Liver (tissue), 9 donors: ENCODE results near the gene VPS13C. TPM values are rescaled to one million over a fixed set of nuclear protein-coding genes. Genes with fewer than 3 reads are reported as not detected.

Source experiments
- DNase-seq: peaks from one replicate; pipeline ENCODE4 v3.0.0-alpha.2; 2017; ENCODE audit warnings: low spot score
- H3K27ac ChIP-seq, 2 donors: one replicate each; pipeline ENCODE4 v1.7.0; 2013; ENCODE audit warnings: inconsistent platforms in 2 of 2, low read length in 2 of 2, control low read depth in 1 of 2, low read depth in 1 of 2, mild to moderate bottlenecking in 1 of 2
- H3K27me3 ChIP-seq, 4 donors: one replicate each; pipeline versions ENCODE4 v1.6.1 to v1.7.0; 2013; ENCODE audit warnings: low read length in 3 of 4, inconsistent platforms in 1 of 4, mild to moderate bottlenecking in 1 of 4, moderate library complexity in 1 of 4; ENCODE audit not compliant: control insufficient read depth in 4 of 4, insufficient read depth in 4 of 4
- H3K36me3 ChIP-seq, 4 donors: one replicate each; pipeline versions ENCODE4 v1.6.1 to v1.7.0; 2013; ENCODE audit warnings: low read length in 3 of 4, mild to moderate bottlenecking in 3 of 4, low read depth in 1 of 4, moderate library complexity in 1 of 4; ENCODE audit not compliant: control insufficient read depth in 4 of 4, insufficient read depth in 3 of 4
- H3K4me1 ChIP-seq, 4 donors: one replicate each; pipeline versions ENCODE4 v1.6.1 to v1.7.0; 2013; ENCODE audit warnings: low read length in 3 of 4, mild to moderate bottlenecking in 3 of 4, moderate library complexity in 1 of 4; ENCODE audit not compliant: control insufficient read depth in 4 of 4, insufficient read depth in 4 of 4
- H3K4me3 ChIP-seq, 3 donors: one replicate each; pipeline versions ENCODE4 v1.6.1 to v1.7.0; 2013; ENCODE audit warnings: low read length in 3 of 3, control low read depth in 1 of 3, low read depth in 1 of 3, mild to moderate bottlenecking in 1 of 3
- H3K9ac ChIP-seq, 2 donors: one replicate each; pipeline ENCODE4 v1.7.0; 2013; ENCODE audit warnings: low read length in 2 of 2, mild to moderate bottlenecking in 2 of 2, moderate library complexity in 2 of 2, control low read depth in 1 of 2, low read depth in 1 of 2
- H3K9me3 ChIP-seq, 4 donors: one replicate each; pipeline versions ENCODE4 v1.6.1 to v1.7.0; 2013; ENCODE audit warnings: low read length in 3 of 4; ENCODE audit not compliant: control insufficient read depth in 4 of 4
- EGR1 ChIP-seq, 2 donors: IDR thresholded peaks; 2 replicates each; pipeline ENCODE4 v1.6.1; 2016 to 2018; ENCODE audit warnings: antibody characterized with exemption in 2 of 2, low read depth in 2 of 2
- FOXA2 ChIP-seq: IDR thresholded peaks from 2 replicates; pipeline ENCODE4 v1.6.1; 2016; ENCODE audit warnings: antibody characterized with exemption
- GABPA ChIP-seq, 2 donors: IDR thresholded peaks in 1 of 2; conservative IDR thresholded peaks in 1 of 2; 2 replicates each; pipeline ENCODE4 v1.6.1; 2016; ENCODE audit warnings: antibody characterized with exemption in 2 of 2, mild to moderate bottlenecking in 1 of 2, moderate library complexity in 1 of 2
- HNF4A ChIP-seq, 2 donors: conservative IDR thresholded peaks; 2 replicates each; pipeline ENCODE4 v1.6.1; 2016; ENCODE audit warnings: antibody characterized with exemption in 2 of 2, mild to moderate bottlenecking in 2 of 2
- HNF4G ChIP-seq: IDR thresholded peaks from 2 replicates; pipeline ENCODE4 v1.6.1; 2016; ENCODE audit warnings: antibody characterized with exemption
- JUND ChIP-seq, 2 donors: IDR thresholded peaks; 2 replicates each; pipeline ENCODE4 v1.6.1; 2016; ENCODE audit warnings: antibody characterized with exemption in 2 of 2
- RAD21 ChIP-seq, 2 donors: IDR thresholded peaks; 2 replicates each; pipeline ENCODE4 v1.6.1; 2016; ENCODE audit warnings: antibody characterized with exemption in 2 of 2, mild to moderate bottlenecking in 2 of 2
- RXRA ChIP-seq, 2 donors: IDR thresholded peaks; 2 replicates each; pipeline ENCODE4 v1.6.1; 2017 to 2018; ENCODE audit warnings: antibody characterized with exemption in 2 of 2, mild to moderate bottlenecking in 1 of 2
- SP1 ChIP-seq: IDR thresholded peaks from 2 replicates; pipeline ENCODE4 v1.6.1; 2018; ENCODE audit warnings: antibody characterized with exemption, mild to moderate bottlenecking
- TAF1 ChIP-seq: conservative IDR thresholded peaks from 2 replicates; pipeline ENCODE4 v1.6.1; 2016; ENCODE audit warnings: antibody characterized with exemption, mild to moderate bottlenecking
- YY1 ChIP-seq: IDR thresholded peaks from 2 replicates; pipeline ENCODE4 v1.6.1; 2016; ENCODE audit warnings: antibody characterized with exemption, mild to moderate bottlenecking
- WGBS: extraction: QIAGEN DNeasy Blood & Tissue Kit; methylation state at CpG from one replicate; pipeline ENCODE4 v1.1.7; 2013; 5-methylcytosine and 5-hydroxymethylcytosine counted together
- polyA plus RNA-seq, 2 donors: library from polyadenylated mRNA; stranded (reverse) in 1 of 2; unstranded in 1 of 2; fragments of 200-250 nt in 1 of 2; fragments of >200 nt in 1 of 2; fragmentation: Nextera tagmentation in 1 of 2; extraction: Ambion mirVana in 1 of 2; gene quantifications; one replicate each; pipeline versions ENCODE4 v1.2.1 to v1.2.3, GENCODE V29; 2013 to 2015
- total RNA-seq, 2 donors: library from RNA; depleted of rRNA; stranded (reverse); fragments of >200 nt; gene quantifications; one replicate each; pipeline ENCODE4 v1.2.3, GENCODE V29; 2014
- TF ChIP-seq, protein P1 (sequence below): IDR thresholded peaks from 2 replicates; pipeline ENCODE4 v1.6.1; 2016; ENCODE audit warnings: antibody characterized with exemption, mild to moderate bottlenecking
- TF ChIP-seq, protein P2 (sequence below): IDR thresholded peaks from 2 replicates; pipeline ENCODE4 v1.6.1; 2016; ENCODE audit warnings: antibody characterized with exemption
- TF ChIP-seq, protein P3 (sequence below): IDR thresholded peaks from 2 replicates; pipeline ENCODE4 v1.6.1; 2016; ENCODE audit warnings: antibody characterized with exemption
- TF ChIP-seq, protein P4 (sequence below): IDR thresholded peaks from 2 replicates; pipeline ENCODE4 v1.6.1; 2016; ENCODE audit warnings: antibody characterized with exemption
- TF ChIP-seq, protein P5 (sequence below): fragments of 150-350 bp; IDR thresholded peaks from 2 replicates; pipeline ENCODE4 v1.5.1; 2017; ENCODE audit warnings: improper control_type of control experiment, low read depth, low read length; ENCODE audit not compliant: missing input control
- donor health status: healthy.
- donor health status: healthy.
- donor health status: healthy.
- donor health status: healthy.
- donor health status: healthy.

Gene VPS13C
- total and polyA plus RNA-seq, 4 donors: 5.4 to 42.0 (median 17.4) TPM

DNA sequence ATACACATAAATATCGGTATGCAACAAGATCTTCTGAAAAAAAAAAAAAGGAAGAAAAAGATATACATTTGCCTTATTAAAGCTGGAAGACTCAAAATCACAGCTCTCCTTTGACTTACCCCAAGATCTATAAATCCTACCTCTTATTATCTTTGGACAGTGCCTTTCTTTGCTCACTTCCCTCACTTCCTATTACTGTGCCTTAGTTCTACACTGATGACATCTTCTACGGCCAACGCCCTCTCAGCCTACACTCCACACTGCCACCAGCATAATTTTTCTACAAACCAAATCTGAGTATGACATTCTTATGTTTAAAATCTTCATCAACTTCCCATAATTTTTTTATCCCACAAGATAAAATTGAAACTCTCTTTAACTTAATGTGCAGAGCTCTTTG lies 137.1 kb downstream of the VPS13C start:
- no peak overlapping the region for H3K9ac ChIP-seq
- peaks cover 0 to 25% (median 14%) of the 10 kb centered on the region in 4 donors for H3K36me3 ChIP-seq
- H3K4me3 ChIP-seq: no peak overlapping the region
- no peak overlapping the region for H3K27ac ChIP-seq
- H3K4me1 ChIP-seq: no peaks in the 10 kb centered on the region
- TF ChIP-seq, protein P1, sequence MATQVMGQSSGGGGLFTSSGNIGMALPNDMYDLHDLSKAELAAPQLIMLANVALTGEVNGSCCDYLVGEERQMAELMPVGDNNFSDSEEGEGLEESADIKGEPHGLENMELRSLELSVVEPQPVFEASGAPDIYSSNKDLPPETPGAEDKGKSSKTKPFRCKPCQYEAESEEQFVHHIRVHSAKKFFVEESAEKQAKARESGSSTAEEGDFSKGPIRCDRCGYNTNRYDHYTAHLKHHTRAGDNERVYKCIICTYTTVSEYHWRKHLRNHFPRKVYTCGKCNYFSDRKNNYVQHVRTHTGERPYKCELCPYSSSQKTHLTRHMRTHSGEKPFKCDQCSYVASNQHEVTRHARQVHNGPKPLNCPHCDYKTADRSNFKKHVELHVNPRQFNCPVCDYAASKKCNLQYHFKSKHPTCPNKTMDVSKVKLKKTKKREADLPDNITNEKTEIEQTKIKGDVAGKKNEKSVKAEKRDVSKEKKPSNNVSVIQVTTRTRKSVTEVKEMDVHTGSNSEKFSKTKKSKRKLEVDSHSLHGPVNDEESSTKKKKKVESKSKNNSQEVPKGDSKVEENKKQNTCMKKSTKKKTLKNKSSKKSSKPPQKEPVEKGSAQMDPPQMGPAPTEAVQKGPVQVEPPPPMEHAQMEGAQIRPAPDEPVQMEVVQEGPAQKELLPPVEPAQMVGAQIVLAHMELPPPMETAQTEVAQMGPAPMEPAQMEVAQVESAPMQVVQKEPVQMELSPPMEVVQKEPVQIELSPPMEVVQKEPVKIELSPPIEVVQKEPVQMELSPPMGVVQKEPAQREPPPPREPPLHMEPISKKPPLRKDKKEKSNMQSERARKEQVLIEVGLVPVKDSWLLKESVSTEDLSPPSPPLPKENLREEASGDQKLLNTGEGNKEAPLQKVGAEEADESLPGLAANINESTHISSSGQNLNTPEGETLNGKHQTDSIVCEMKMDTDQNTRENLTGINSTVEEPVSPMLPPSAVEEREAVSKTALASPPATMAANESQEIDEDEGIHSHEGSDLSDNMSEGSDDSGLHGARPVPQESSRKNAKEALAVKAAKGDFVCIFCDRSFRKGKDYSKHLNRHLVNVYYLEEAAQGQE: no peak
- no peak for TF ChIP-seq SP1
- TF ChIP-seq, protein P2, sequence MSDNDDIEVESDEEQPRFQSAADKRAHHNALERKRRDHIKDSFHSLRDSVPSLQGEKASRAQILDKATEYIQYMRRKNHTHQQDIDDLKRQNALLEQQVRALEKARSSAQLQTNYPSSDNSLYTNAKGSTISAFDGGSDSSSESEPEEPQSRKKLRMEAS: no peak
- TF ChIP-seq, protein P3, sequence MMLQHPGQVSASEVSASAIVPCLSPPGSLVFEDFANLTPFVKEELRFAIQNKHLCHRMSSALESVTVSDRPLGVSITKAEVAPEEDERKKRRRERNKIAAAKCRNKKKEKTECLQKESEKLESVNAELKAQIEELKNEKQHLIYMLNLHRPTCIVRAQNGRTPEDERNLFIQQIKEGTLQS: no peak
- TF ChIP-seq RAD21 (IDR thresholded peaks at IDR 0.05): no peak
- TF ChIP-seq, protein P4, sequence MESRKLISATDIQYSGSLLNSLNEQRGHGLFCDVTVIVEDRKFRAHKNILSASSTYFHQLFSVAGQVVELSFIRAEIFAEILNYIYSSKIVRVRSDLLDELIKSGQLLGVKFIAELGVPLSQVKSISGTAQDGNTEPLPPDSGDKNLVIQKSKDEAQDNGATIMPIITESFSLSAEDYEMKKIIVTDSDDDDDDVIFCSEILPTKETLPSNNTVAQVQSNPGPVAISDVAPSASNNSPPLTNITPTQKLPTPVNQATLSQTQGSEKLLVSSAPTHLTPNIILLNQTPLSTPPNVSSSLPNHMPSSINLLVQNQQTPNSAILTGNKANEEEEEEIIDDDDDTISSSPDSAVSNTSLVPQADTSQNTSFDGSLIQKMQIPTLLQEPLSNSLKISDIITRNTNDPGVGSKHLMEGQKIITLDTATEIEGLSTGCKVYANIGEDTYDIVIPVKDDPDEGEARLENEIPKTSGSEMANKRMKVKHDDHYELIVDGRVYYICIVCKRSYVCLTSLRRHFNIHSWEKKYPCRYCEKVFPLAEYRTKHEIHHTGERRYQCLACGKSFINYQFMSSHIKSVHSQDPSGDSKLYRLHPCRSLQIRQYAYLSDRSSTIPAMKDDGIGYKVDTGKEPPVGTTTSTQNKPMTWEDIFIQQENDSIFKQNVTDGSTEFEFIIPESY: no peak
- TF ChIP-seq YY1: no peak
- no peak for TF ChIP-seq HNF4A (conservative IDR thresholded peaks at IDR 0.05)
- no peak for TF ChIP-seq RXRA (IDR thresholded peaks at IDR 0.05)
- TF ChIP-seq FOXA2: no peak
- TF ChIP-seq TAF1: no peak
- TF ChIP-seq, protein P5, sequence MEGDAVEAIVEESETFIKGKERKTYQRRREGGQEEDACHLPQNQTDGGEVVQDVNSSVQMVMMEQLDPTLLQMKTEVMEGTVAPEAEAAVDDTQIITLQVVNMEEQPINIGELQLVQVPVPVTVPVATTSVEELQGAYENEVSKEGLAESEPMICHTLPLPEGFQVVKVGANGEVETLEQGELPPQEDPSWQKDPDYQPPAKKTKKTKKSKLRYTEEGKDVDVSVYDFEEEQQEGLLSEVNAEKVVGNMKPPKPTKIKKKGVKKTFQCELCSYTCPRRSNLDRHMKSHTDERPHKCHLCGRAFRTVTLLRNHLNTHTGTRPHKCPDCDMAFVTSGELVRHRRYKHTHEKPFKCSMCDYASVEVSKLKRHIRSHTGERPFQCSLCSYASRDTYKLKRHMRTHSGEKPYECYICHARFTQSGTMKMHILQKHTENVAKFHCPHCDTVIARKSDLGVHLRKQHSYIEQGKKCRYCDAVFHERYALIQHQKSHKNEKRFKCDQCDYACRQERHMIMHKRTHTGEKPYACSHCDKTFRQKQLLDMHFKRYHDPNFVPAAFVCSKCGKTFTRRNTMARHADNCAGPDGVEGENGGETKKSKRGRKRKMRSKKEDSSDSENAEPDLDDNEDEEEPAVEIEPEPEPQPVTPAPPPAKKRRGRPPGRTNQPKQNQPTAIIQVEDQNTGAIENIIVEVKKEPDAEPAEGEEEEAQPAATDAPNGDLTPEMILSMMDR: no peak
- no peak for TF ChIP-seq HNF4G
- no peak for TF ChIP-seq JUND (IDR thresholded peaks at IDR 0.05)
- TF ChIP-seq EGR1 (IDR thresholded peaks at IDR 0.05; ENCODE audit: low read depth in 2 of 2): no peak
- DNase-seq: no peak
- no peaks in the 10 kb centered on the region for H3K9me3 ChIP-seq
- 98% methylated on average over 3 of the region's 3 CpGs for WGBS
- H3K27me3 ChIP-seq: no peaks in the 10 kb centered on the region

DNA sequence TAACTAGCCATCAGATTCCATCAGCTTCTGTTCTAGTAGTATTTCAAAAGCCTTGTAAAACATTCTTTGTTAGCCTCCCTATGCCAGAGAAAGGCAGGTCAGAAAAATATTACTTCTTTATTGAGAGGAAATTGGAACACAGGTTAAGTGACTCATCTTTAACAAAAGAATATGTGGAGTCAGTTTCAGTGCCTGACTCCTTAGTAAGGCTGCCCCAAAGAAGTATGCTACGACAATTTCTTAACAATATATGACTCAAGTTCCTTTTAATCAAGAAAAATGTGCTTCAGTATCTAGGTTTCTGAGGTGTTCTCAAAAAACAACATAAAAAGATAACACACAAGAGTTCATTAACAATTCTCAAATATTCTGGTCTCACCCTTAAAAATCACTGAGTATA lies 139.2 kb downstream of the VPS13C start:
- Histone ChIP-seq H3K36me3 (peaks cover 5 to 33% (median 20%) of the 10 kb centered on the region in 4 donors), H3K9me3 (no peaks in the 10 kb centered on the region), H3K4me1 (no peaks in the 10 kb centered on the region), H3K9ac (no peak overlapping the region), H3K4me3 (no peak overlapping the region), H3K27ac (no peak overlapping the region), H3K27me3 (no peaks in the 10 kb centered on the region)
- TF ChIP-seq JUND (IDR thresholded peaks at IDR 0.05) (no peak), GABPA (IDR thresholded peaks at IDR 0.05 in 1 of 2, conservative IDR thresholded peaks at IDR 0.05 in 1 of 2) (no peak), TAF1 (no peak), HNF4A (conservative IDR thresholded peaks at IDR 0.05) (no peak)
- TF ChIP-seq, protein P2: no peak
- WGBS: 97% methylated on average over 1 of the region's 1 CpG
- DNase-seq: no peak
